Tibial nerve (tissue), 4 donors: ENCODE data around the gene LTB4R2.

Experiments
- EP300 ChIP-seq, 2 donors: sonication (generic); formaldehyde crosslinking; IDR thresholded peaks; one replicate each; pipeline ENCODE4 v1.6.1; 2017; ENCODE audit warnings: antibody characterized with exemption in 2 of 2, mild to moderate bottlenecking in 1 of 2
- POLR2A ChIP-seq, 2 donors: fragments of 450-650 bp; IDR thresholded peaks; one replicate each; pipeline ENCODE4 v1.6.1; 2017; ENCODE audit warnings: antibody characterized with exemption in 2 of 2, mild to moderate bottlenecking in 2 of 2, moderate library complexity in 2 of 2
- TF ChIP-seq, protein P1 (sequence below), 5 experiments: fragments of 200-600 bp in 3 of 5; fragments of 450-650 bp in 2 of 5; sonication (generic) in 3 of 5; IDR thresholded peaks; one replicate each; pipeline ENCODE4 v1.5.1; 2016 to 2019; ENCODE audit warnings: antibody characterized with exemption in 5 of 5, mild to moderate bottlenecking in 3 of 5, moderate library complexity in 2 of 5

DNA sequence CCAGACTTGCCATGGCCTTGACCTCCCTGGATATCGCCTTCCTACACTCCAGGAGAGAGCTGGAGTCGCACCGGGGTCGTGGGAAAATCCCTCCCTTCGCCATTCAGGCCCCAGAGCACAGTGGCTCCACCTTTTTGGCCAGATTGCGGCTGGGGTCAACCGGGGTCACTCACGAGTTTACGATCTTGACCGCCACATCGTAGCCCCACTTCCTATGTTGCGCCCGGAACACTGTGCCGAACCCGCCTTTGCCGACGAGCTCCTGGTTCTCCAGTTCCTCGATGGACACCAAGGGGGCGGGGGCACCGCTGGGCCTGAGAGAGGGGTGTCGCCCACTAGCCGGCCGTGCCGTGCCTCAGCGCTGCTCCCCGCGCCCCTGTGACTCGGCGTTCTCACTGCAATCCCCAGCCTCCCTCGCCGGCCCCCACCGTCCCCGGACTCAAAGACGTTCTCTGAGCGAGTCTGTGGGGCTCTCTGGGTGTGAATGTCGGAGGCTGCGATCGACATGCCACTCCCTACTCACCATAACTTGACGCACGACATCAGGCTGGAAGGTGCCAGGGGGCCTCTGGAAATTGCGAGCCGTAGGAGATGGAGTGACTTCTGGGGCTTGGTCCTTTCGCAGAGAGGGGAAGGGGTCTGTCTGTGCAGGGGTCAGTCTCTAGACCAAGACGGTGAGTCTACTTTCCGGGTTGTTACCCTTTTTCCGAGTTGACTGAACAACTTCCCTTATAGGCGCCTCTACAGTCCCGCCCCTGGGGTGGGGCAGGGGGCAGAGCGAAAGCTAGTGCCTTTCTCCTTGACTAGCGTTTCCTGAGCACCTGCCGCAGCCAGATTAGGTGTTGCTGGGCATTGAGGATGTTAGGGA, 29.6 kb downstream of the LTB4R2 start, which contains the start of gene RIPK3:
- TF ChIP-seq, protein P1, sequence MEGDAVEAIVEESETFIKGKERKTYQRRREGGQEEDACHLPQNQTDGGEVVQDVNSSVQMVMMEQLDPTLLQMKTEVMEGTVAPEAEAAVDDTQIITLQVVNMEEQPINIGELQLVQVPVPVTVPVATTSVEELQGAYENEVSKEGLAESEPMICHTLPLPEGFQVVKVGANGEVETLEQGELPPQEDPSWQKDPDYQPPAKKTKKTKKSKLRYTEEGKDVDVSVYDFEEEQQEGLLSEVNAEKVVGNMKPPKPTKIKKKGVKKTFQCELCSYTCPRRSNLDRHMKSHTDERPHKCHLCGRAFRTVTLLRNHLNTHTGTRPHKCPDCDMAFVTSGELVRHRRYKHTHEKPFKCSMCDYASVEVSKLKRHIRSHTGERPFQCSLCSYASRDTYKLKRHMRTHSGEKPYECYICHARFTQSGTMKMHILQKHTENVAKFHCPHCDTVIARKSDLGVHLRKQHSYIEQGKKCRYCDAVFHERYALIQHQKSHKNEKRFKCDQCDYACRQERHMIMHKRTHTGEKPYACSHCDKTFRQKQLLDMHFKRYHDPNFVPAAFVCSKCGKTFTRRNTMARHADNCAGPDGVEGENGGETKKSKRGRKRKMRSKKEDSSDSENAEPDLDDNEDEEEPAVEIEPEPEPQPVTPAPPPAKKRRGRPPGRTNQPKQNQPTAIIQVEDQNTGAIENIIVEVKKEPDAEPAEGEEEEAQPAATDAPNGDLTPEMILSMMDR (IDR thresholded peaks at IDR 0.05) = no peak
- TF ChIP-seq POLR2A (IDR thresholded peaks at IDR 0.05) = no peak
- no peak for TF ChIP-seq EP300 (IDR thresholded peaks at IDR 0.05)
